Immature natural killer cell (primary cell): ENCODE measurements around the gene CPEB3. TPM values are rescaled to one million over a fixed set of nuclear protein-coding genes. Genes with fewer than 3 reads are reported as not detected.
"Not testable (repeated sequence)": the region's sequence is repeated elsewhere in the genome, so short reads cannot be mapped to it uniquely, and the experiment has no call there.

Experiments used
- DNase-seq, 3 donors: peaks; one replicate each; pipeline ENCODE4 v3.0.0; 2022; ENCODE audit warnings: mixed read lengths in 1 of 3
- H3K27ac Mint-ChIP-seq, 6 donors: one replicate each; pipeline ENCODE4 v1.8.0; 2020; ENCODE audit warnings: mixed read lengths in 6 of 6, mild to moderate bottlenecking in 5 of 6, inconsistent platforms in 4 of 6, moderate library complexity in 3 of 6
- H3K27me3 Mint-ChIP-seq, 3 donors: one replicate each; pipeline ENCODE4 v1.8.0; 2020 to 2021; ENCODE audit warnings: low read depth in 3 of 3, mild to moderate bottlenecking in 3 of 3, mixed read lengths in 3 of 3, moderate library complexity in 3 of 3, inconsistent platforms in 1 of 3
- H3K36me3 Mint-ChIP-seq, 3 donors: one replicate each; pipeline ENCODE4 v1.8.0; 2020; ENCODE audit warnings: mixed read lengths in 3 of 3, inconsistent platforms in 2 of 3, mild to moderate bottlenecking in 2 of 3
- H3K4me1 Mint-ChIP-seq, 2 donors: one replicate each; pipeline ENCODE4 v1.8.0; 2020; ENCODE audit warnings: inconsistent platforms in 2 of 2, mild to moderate bottlenecking in 2 of 2, mixed read lengths in 2 of 2, moderate library complexity in 1 of 2
- H3K4me3 Mint-ChIP-seq, 5 donors: one replicate each; pipeline ENCODE4 v1.8.0; 2020; ENCODE audit warnings: mild to moderate bottlenecking in 5 of 5, mixed read lengths in 5 of 5, inconsistent platforms in 3 of 5, moderate library complexity in 3 of 5
- H3K9me3 Mint-ChIP-seq, 6 donors: one replicate each; pipeline ENCODE4 v1.8.0; 2020; ENCODE audit warnings: mild to moderate bottlenecking in 6 of 6, mixed read lengths in 6 of 6, inconsistent platforms in 4 of 6, moderate library complexity in 3 of 6
- polyA plus RNA-seq, 3 donors: library from polyadenylated mRNA; unstranded; fragments of 300-500 nt; fragmentation: Illumina TruSeq; gene quantifications; one replicate each; pipeline ENCODE4 v1.2.3, GENCODE V29; 2021

Gene CPEB3
- polyA plus RNA-seq, 3 donors from 2014 or later, result 0.63 to 1.1 TPM; not detected in 1

DNA sequence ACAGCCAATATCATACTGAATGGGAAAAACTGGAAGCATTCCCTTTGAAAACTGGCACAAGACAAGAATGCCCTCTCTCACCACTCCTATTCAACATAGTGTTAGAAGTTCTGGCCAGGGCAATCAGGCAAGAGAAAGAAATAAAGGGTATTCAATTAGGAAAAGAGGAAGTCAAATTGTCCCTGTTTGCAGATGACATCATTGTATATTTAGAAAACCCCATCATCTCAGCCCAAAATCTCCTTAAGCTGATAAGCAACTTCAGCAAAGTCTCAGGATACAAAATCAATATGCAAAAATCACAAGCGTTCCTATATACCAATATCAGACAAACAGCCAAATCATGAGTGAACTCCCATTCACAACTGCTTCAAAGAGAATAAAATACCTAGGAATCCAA lies 156.8 kb downstream of the CPEB3 start:
- not testable (repeated sequence) for H3K4me1 Mint-ChIP-seq, H3K27ac Mint-ChIP-seq, H3K27me3 Mint-ChIP-seq, DNase-seq, H3K4me3 Mint-ChIP-seq, H3K9me3 Mint-ChIP-seq
- peaks cover 27 to 49% (median 36%) of the 10 kb centered on the region in 3 donors for H3K36me3 Mint-ChIP-seq

DNA sequence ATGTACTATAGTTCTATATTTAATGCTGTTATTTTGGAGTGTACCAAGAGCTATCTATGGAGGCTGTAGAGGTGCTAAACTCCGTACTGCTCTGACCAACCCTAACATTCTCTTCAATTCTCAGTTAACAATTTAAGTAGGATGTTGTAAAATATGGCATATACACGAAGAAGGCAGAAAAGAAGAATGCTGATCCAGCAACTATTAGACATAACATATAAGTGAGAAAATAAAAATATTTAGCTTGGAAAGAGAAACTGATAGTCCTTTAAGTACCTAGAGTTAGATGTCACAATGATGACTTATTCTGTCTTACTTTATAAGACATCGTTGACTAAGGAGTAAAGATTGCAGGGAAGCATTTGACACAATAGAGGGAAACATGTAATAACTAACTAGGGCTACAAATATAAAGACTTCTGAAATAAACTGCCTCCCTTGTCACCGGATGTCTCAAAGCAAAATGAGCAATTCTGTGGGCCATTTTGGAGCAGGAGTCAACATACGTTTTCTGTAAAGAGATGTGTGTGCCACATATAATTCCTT lies 159.5 kb downstream of the CPEB3 start:
- Mint-ChIP-seq H3K4me1 (peaks cover 0 to 5% of the 10 kb centered on the region in 2 donors), H3K36me3 (peaks cover 18 to 32% (median 24%) of the 10 kb centered on the region in 3 donors), H3K4me3 (no peak overlapping the region), H3K27me3 (peaks cover 0 to 2% (median 0%) of the 10 kb centered on the region in 3 donors), H3K9me3 (peaks cover 0 to 2% (median 0%) of the 10 kb centered on the region in 6 donors), H3K27ac (no peak overlapping the region)
- DNase-seq, result no peak

DNA sequence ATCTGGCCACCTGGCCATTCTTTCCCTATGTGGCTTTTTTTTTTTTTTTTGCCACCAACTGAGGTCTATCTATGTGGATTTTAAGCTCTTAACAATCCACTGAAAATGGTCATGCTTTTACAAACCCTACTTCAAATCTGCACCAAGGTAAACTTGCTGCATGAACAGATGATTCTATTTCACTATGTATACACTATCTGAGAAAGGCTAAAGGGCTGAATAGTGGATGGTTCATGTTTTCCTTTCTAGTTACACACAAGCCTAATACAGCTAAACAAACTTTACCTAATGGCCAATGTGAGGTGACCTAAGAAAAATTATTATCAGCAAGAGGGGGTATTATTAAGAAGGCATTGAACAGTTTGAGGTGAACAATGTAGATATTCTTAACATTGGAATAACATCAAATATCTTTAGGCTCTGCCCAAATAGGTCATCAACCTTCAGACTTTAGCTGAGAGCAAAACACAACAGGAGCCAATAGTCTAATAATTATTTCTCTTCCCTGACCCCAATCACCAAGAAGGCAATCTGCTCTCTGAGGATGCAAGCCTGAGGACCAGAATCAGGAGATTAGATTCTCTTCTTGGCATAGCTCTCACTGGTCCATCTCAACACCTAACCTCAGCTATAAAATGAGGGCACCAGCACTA lies 160.1 kb downstream of the CPEB3 start:
- no peak for DNase-seq
- Mint-ChIP-seq H3K27me3 (peaks cover 0 to 2% (median 0%) of the 10 kb centered on the region in 3 donors), H3K9me3 (peaks cover 0 to 2% (median 0%) of the 10 kb centered on the region in 6 donors), H3K27ac (no peak overlapping the region), H3K4me3 (no peak overlapping the region), H3K36me3 (peaks cover 15 to 26% (median 18%) of the 10 kb centered on the region in 3 donors), H3K4me1 (peaks cover 2 to 9% of the 10 kb centered on the region in 2 donors)

DNA sequence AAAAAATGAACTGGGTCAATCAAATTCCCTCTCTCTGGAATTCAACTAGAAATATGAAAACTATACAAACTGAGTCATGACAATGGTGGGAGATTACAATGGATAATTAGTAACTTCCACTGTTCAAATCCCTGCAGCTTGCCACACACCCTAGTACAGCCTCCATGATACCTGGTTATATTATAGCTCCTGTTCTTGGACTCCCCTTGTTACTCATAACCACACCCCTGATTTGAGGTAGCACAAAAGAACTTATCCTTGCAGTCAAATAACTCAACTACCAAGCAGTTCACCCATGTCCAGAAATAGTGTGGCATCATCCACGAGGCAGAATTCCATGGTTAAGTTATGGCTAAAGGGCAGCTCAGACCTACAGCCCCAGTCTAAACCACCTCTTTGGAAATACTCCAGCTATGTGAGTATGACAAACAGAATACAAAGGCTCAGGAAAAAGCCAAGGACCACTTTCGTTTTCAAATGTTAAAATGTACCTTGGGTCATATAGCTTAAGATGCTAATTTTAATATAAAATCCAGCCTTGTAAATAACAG lies 164.7 kb downstream of the CPEB3 start:
- H3K27ac Mint-ChIP-seq, result peak overlapping the region in 1 of 6 donors; percentile 7
- no peaks in the 10 kb centered on the region for H3K9me3 Mint-ChIP-seq
- peaks cover 2 to 9% of the 10 kb centered on the region in 2 donors for H3K4me1 Mint-ChIP-seq
- DNase-seq, result no peak
- peaks cover 0 to 2% (median 0%) of the 10 kb centered on the region in 3 donors for H3K27me3 Mint-ChIP-seq
- H3K36me3 Mint-ChIP-seq, result peaks cover 4 to 7% (median 5%) of the 10 kb centered on the region in 3 donors
- H3K4me3 Mint-ChIP-seq, result no peak overlapping the region

DNA sequence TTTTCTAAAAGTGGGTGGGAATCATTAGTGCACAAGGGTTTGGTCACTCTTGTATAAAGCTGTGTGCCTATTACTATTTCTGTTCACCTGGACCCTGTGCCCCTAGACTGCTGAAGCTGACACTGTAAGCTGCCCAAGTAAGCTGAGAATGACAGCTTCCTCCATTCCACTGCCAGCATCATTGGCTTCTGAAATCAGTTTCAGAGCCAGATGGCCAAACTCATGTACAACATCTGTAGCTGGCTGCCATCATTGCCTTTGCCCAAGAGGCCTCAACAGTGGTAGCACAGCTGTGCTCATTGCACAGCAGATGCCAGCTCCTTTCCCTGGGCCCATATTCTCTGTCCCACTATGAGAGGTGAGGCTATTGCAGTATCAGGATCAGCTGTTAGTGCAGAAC lies 165.7 kb downstream of the CPEB3 start:
- H3K27ac Mint-ChIP-seq, result no peak overlapping the region
- peaks cover 0 to 2% (median 0%) of the 10 kb centered on the region in 3 donors for H3K27me3 Mint-ChIP-seq
- no peaks in the 10 kb centered on the region for H3K9me3 Mint-ChIP-seq
- DNase-seq, result no peak
- H3K36me3 Mint-ChIP-seq, result peaks cover 2 to 7% (median 3%) of the 10 kb centered on the region in 3 donors
- H3K4me1 Mint-ChIP-seq, result peaks cover 2 to 9% of the 10 kb centered on the region in 2 donors
- H3K4me3 Mint-ChIP-seq, result no peak overlapping the region

DNA sequence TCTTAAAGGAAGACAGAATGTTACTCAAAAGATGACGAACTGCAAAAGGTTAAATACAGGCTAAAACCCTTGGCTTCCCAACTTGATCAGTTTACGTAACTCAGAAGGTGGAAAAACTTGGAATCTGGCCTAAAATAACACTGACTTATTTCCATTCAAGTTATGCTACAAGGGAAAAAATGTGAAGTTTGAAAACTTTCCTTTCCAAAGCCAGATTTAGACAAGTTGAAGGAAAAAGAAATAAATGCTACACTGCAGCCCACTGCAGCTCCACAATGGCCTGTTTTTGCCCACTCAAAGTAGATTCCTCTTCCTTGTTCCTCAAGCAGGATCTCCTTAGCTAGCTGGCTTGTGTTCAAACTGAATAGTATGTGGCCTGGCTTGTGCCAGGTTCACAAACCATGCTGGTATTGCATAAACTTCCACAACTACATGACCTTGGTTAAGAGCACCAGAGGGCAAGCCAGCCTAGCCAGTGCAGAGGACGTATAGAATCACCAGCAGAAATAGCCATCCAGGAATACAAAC lies 166.2 kb downstream of the CPEB3 start:
- Mint-ChIP-seq H3K27me3 (no peaks in the 10 kb centered on the region), H3K4me1 (peaks cover 2 to 9% of the 10 kb centered on the region in 2 donors), H3K27ac (no peak overlapping the region), H3K4me3 (no peak overlapping the region), H3K36me3 (peaks cover 0 to 7% (median 0%) of the 10 kb centered on the region in 3 donors), H3K9me3 (no peaks in the 10 kb centered on the region)
- DNase-seq, result no peak

DNA sequence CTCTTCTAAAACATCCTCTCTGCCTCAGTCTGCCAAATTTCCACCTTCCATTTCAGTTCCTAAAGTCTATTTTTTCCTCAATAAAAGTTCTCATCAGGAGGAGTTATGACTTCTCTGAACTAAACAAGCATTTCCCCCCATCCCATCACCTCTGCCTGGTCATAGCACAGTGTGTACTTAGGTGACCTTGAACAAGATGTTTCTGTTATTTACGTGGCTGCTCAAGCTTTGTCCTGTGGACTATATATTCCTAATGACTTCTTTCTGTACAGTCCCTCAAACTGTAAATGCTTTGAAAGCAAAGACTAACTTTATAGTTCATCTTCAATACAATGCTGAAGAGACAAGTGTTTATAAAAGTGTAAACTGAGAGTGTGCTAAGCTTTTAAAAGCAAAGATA lies 166.9 kb downstream of the CPEB3 start:
- H3K27me3 Mint-ChIP-seq, result no peaks in the 10 kb centered on the region
- H3K4me3 Mint-ChIP-seq, result no peak overlapping the region
- peaks cover 2 to 13% of the 10 kb centered on the region in 2 donors for H3K4me1 Mint-ChIP-seq
- H3K27ac Mint-ChIP-seq, result no peak overlapping the region
- H3K36me3 Mint-ChIP-seq, result peaks cover 2 to 5% (median 2%) of the 10 kb centered on the region in 3 donors
- DNase-seq, result no peak
- no peaks in the 10 kb centered on the region for H3K9me3 Mint-ChIP-seq

DNA sequence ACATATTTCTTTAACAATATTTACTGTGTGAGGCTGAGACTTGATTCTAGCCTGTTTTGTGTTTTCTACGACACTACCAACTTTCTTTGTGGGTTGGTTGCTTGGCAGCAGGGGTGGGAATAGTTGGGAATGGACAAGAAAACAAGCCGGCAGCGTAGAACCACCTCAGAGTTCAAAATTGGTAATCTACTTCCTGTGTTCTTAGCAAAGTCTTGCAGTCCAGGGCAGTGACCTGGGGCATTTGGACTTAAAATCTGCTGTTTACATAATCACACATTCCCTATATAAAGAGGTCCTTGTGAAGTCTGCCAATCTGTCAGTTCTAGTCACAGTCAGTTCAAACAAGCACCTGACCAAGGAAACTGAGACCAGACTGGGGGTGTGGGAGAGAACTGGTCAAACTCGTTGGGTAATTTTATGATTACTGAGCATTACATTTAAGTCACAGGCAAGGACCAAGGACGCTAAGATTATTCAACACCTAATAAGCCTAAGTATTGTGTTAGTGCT lies 167.9 kb downstream of the CPEB3 start:
- H3K27me3 Mint-ChIP-seq, result no peaks in the 10 kb centered on the region
- no peak for DNase-seq
- H3K36me3 Mint-ChIP-seq, result peaks cover 3 to 6% (median 4%) of the 10 kb centered on the region in 3 donors
- H3K9me3 Mint-ChIP-seq, result no peaks in the 10 kb centered on the region
- no peak overlapping the region for H3K27ac Mint-ChIP-seq
- no peak overlapping the region for H3K4me3 Mint-ChIP-seq
- H3K4me1 Mint-ChIP-seq, result peaks cover 2 to 13% of the 10 kb centered on the region in 2 donors

DNA sequence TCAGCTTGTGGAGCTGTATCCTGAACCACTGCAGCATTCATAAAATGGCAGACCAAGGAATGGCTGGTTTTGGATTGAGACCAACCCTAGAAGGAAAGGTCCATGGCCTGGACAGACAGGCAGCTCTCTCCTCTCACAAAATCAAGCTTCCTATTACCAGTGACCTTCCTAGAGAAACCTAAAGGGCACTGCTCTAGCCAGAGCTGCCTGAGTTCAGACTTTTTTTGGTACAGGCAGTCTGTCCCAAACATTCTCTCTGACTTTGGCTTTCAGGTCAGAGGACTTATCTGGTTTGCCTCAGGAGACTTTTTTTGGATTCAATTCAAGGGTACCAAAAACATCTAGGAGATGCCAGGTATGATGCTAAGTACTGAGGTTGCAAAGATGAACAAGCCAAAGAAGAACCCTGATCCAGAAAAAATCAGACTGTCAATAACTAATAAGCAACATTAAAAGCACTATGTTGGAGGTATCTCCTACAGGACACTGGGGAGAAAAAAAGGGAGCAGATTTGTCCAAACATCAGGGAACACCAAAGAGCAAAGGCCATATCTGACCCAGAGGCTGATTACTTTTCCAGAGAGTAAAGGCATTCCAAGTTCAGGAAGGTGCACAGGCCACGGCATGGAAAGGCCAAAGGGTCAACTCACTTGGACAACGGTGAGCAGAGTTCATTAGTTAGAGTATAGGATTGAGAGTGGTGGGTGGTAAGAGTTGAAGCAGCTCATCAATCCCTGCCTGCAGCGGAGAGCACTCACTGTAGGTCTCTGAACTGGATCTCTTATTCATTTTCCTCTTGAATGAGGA lies 169.0 kb downstream of the CPEB3 start:
- H3K4me1 Mint-ChIP-seq, result peaks cover 2 to 13% of the 10 kb centered on the region in 2 donors
- DNase-seq, result no peak
- no peaks in the 10 kb centered on the region for H3K27me3 Mint-ChIP-seq
- no peak overlapping the region for H3K4me3 Mint-ChIP-seq
- H3K36me3 Mint-ChIP-seq, result peaks cover 3 to 6% (median 4%) of the 10 kb centered on the region in 3 donors
- no peak overlapping the region for H3K27ac Mint-ChIP-seq
- no peaks in the 10 kb centered on the region for H3K9me3 Mint-ChIP-seq

DNA sequence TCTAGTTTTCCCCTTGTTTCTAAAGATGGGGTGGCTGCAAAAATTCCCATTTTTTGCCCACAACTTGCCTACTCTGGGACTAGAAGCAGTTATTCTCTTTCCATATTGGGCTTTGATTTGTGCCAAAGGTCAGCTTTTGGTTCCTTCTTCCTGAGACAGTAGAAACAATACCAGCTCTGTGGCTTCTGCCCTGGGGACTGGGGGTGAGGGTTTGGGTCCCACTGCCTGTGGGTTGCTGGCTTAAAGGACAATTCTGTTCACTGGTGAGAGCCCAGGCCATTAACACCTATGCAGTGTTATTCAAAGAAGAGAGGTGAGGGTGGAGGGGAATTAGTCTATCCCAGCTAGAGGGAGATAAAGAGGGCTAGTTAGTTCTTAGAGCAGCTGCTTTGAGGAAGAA lies 171.5 kb downstream of the CPEB3 start:
- Mint-ChIP-seq H3K27ac (no peak overlapping the region), H3K27me3 (no peaks in the 10 kb centered on the region), H3K36me3 (peaks cover 3 to 6% (median 4%) of the 10 kb centered on the region in 3 donors), H3K4me3 (no peak overlapping the region), H3K4me1 (peaks cover 0 to 4% of the 10 kb centered on the region in 2 donors), H3K9me3 (no peaks in the 10 kb centered on the region)
- no peak for DNase-seq

DNA sequence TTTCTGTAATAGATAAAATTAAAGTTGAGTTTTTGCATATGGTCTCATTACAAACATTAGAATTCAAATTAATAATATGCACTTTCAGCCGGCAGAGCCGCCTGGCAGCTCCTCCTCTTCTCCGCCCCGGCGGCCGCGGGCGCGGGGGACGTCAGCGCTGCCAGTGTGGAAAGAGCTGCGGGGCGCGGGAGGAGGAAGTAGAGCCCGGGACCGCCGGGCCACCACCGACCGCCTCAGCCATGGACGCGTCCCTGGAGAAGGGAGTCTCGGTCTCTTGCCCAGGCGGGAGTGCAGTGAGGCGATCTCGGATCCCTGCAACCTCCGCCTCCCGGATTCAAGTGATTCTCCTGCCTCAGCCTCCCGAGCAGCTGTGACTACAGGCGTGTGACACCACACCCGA lies 176.0 kb downstream of the CPEB3 start:
- H3K27me3 Mint-ChIP-seq, H3K9me3 Mint-ChIP-seq, H3K4me1 Mint-ChIP-seq, H3K27ac Mint-ChIP-seq, DNase-seq, H3K4me3 Mint-ChIP-seq: not testable (repeated sequence)
- peaks cover 3 to 10% (median 4%) of the 10 kb centered on the region in 3 donors for H3K36me3 Mint-ChIP-seq

DNA sequence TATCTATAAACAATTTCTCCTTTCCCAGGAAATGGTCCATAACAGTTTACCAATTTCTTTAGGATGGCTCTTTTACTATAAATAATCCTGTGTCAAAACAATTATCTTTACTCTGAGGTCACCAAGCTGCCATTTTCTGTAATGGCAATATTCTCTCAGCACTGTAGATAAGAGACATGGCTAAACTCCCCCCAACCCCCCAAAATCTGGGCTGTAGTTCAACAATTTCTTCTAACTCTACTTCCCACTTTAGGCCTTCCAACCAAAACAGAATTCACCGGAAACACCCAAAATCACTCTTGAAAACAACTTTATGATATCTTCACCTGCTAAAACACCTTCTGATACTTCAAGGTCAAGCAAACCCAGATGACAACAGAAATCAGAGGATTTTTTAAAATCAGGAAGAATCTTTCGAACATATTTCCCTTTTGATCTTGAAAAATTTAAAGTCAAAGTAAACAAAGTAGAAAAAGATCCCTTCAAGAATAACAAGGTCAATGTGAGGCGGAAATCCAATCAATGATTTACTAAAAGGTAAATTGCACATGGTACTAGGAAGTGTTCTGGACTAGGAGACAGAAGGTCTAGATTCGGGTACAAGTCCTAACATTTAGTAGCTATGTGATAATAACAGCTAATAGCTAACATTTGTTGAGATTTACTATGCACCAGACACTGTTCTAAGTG lies 176.8 kb downstream of the CPEB3 start:
- no peak overlapping the region for H3K4me3 Mint-ChIP-seq
- H3K27me3 Mint-ChIP-seq, result no peaks in the 10 kb centered on the region
- H3K27ac Mint-ChIP-seq, result no peak overlapping the region
- no peak for DNase-seq
- no peaks in the 10 kb centered on the region for H3K9me3 Mint-ChIP-seq
- peaks cover 0 to 8% (median 2%) of the 10 kb centered on the region in 3 donors for H3K36me3 Mint-ChIP-seq
- H3K4me1 Mint-ChIP-seq, result no peaks in the 10 kb centered on the region

DNA sequence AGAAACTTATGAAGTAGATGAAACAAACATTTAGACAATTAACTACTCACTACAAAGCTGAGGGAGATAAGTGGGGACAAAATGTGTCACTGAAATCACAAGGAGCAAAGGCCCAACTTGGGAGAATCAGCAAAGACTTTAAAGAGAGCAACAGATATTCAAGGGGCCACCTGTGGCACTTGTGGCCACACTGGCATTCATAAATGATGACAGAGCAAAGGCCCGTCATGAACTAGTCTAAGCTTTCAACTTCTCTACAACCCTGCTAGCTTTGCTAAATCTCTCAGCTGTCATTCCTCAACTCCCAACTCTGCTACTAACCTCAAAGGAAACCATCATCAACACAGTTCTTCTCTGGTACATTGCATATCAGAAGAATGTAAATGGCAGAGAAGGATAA lies 178.4 kb downstream of the CPEB3 start:
- H3K27ac Mint-ChIP-seq, result no peak overlapping the region
- no peak overlapping the region for H3K4me3 Mint-ChIP-seq
- no peaks in the 10 kb centered on the region for H3K9me3 Mint-ChIP-seq
- no peak for DNase-seq
- H3K27me3 Mint-ChIP-seq, result no peaks in the 10 kb centered on the region
- peaks cover 0 to 4% (median 0%) of the 10 kb centered on the region in 3 donors for H3K36me3 Mint-ChIP-seq
- no peaks in the 10 kb centered on the region for H3K4me1 Mint-ChIP-seq
